Aorta (tissue), 5 donors: Measurements from ENCODE around the gene LTBP3. TPM values are rescaled to one million over a fixed set of nuclear protein-coding genes. Genes with fewer than 3 reads are reported as not detected.

Experiments
- ATAC-seq: fragments of 200-7000 bp; cut with Tn5 transposase; one replicate; pipeline ENCODE4 v1.9.1; 2022; ENCODE audit warnings: moderate library complexity; ENCODE audit not compliant: low FRiP score
- DNase-seq, 2 donors: peaks; one replicate each; pipeline ENCODE4 v3.0.0-alpha.2; 2020
- H3K27ac ChIP-seq, 2 donors: one replicate each; pipeline ENCODE4 v1.5.1; 2013; ENCODE audit warnings: low read length in 2 of 2, mild to moderate bottlenecking in 2 of 2, moderate library complexity in 2 of 2, control low read depth in 1 of 2, inconsistent platforms in 1 of 2, low read depth in 1 of 2
- H3K27me3 ChIP-seq, 2 donors: one replicate each; pipeline ENCODE4 v1.6.1; 2013; ENCODE audit warnings: control low read depth in 1 of 2, low read length in 1 of 2, mild to moderate bottlenecking in 1 of 2, moderate library complexity in 1 of 2; ENCODE audit not compliant: insufficient read depth in 2 of 2, control insufficient read depth in 1 of 2
- H3K36me3 ChIP-seq, 2 donors: one replicate each; pipeline ENCODE4 v1.6.1; 2013; ENCODE audit warnings: control low read depth in 1 of 2, low read length in 1 of 2, mild to moderate bottlenecking in 1 of 2; ENCODE audit not compliant: insufficient read depth in 2 of 2, control insufficient read depth in 1 of 2
- H3K4me1 ChIP-seq, 2 donors: one replicate each; pipeline ENCODE4 v1.6.1; 2013; ENCODE audit warnings: low read length in 2 of 2, control low read depth in 1 of 2, mild to moderate bottlenecking in 1 of 2, moderate library complexity in 1 of 2; ENCODE audit not compliant: insufficient read depth in 2 of 2, control insufficient read depth in 1 of 2
- H3K4me3 ChIP-seq, 2 donors: one replicate each; pipeline ENCODE4 v1.5.1; 2013; ENCODE audit warnings: low read length in 2 of 2, control low read depth in 1 of 2, mild to moderate bottlenecking in 1 of 2
- H3K9me3 ChIP-seq: one replicate; pipeline ENCODE4 v1.6.1; 2013; ENCODE audit warnings: mild to moderate bottlenecking, low read length; ENCODE audit not compliant: control insufficient read depth
- WGBS, 2 donors: extraction: QIAGEN DNeasy Blood & Tissue Kit; methylation state at CpG; one replicate each; pipeline ENCODE4 v1.1.7; 2013; 5-methylcytosine and 5-hydroxymethylcytosine counted together
- intact Hi-C, 2 donors: fragments of 100-400 bp; cut with DNase I; formaldehyde crosslinking; loops; one replicate each; pipeline versions ENCODE4 v1.14.2 to v1.15.0; 2022
- polyA plus RNA-seq, 2 donors: library from polyadenylated mRNA; stranded (reverse); fragments of 200-250 nt; gene quantifications; one replicate each; pipeline ENCODE4 v1.2.3, GENCODE V29; 2013
- total RNA-seq, 2 donors: library from RNA; stranded (reverse); fragmentation: NEBNext Ultra II Directional; extraction: Animal tissue kit (Norgen Biotek cat#: 25700); gene quantifications; one replicate each; pipeline ENCODE4 v1.2.1, GENCODE V29; 2021
- donor health status: healthy with polysubstance abuse.
- donor health status: Bipolar disorder and iron deficiency.
- donor health status: DM: no; HTN: no; CAD: no.
- donor health status: DM: no; HTN: no; CAD: no.
- donor health status: DM: yes; HTN: yes; CAD: no.

LTBP3 gene
- total and polyA plus RNA-seq, 4 donors = 40.1 to 473 (median 373) TPM

DNA sequence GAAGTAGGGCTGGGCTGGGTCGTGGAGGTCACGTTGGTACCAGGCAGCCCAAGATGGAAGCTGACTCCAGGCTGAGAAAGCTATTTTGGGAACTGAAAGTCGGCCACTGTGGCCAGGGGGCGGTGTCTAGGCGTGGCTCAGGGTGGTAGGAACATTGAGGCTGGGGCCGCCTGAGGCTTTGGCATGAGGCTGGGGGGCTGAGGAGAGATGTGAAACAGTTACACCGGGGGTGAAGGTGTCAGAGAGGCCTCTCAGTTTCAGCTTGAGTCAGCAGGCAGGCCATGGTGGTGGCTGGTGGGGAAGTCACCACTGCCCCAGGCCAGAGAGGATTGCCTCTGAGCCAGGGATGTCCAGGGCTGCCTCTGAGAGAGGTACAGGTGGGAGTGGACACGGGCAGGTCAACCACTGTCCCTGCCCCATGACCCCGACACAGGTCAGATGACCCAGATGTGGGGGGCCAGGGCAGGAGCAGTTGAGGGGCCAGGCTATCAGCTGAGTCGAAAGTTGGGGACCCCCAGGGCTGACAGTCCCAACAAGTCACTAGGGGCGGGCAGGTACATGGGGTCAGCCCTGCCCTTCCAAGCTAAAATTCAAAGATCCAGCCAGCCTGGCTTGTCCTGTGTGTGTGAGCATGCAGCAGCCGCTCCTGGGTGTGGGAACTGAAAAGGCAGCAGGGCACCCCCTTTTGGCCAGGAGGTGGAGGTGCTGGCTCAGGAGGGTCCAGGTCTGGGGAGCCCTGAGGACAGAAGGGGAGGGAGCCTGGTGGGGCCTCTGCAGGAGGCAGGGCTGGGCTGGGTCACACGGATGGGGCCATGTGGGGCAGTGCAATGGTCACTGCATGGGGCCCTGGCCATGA lies 30.3 kb upstream of the LTBP3 start:
- Histone ChIP-seq H3K27me3 (no peaks in the 10 kb centered on the region), H3K9me3 (no peaks in the 10 kb centered on the region), H3K27ac (peak overlapping the region; percentile 1 to 72), H3K4me3 (no peak overlapping the region), H3K4me1 (peaks cover 0 to 2% of the 10 kb centered on the region in 2 donors), H3K36me3 (peaks cover 0 to 8% of the 10 kb centered on the region in 2 donors)
- WGBS, 2 donors = 38 to 45% methylated on average over 13 of the region's 13 CpGs
- DNase-seq = peak; percentile 80 to 83
- ATAC-seq = no peak
- intact Hi-C loops = no loop called here

DNA sequence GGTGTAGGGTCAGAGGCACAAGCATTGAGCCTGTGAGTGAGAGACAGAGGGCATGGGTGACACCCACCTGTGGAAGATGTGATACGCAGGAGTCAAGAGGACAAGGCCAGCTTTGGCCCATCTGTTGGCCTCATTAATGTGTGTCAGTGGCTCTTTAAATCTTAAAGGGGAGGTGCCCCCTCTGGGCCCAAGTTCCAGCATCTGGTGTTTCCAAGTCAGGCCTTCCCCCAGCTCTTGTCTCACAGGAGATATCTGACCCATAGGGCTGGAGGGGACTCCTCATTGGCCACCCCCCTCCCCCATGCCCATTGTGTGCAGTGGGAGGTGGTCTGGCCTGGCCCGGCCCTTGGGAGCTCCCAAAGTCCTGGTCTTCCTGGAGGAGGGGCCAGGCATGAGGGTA lies 28.5 kb upstream of the LTBP3 start:
- peak; percentile 17 for ATAC-seq
- Histone ChIP-seq H3K27me3 (no peaks in the 10 kb centered on the region), H3K9me3 (no peaks in the 10 kb centered on the region), H3K4me1 (peaks cover 0 to 2% of the 10 kb centered on the region in 2 donors), H3K4me3 (no peak overlapping the region), H3K36me3 (peaks cover 2 to 10% of the 10 kb centered on the region in 2 donors), H3K27ac (peak overlapping the region in 1 of 2 donors; percentile 50)
- no peak for DNase-seq
- intact Hi-C loops = no loop called here
- 50 to 64% methylated on average over 2 of the region's 2 CpGs for WGBS, 2 donors

DNA sequence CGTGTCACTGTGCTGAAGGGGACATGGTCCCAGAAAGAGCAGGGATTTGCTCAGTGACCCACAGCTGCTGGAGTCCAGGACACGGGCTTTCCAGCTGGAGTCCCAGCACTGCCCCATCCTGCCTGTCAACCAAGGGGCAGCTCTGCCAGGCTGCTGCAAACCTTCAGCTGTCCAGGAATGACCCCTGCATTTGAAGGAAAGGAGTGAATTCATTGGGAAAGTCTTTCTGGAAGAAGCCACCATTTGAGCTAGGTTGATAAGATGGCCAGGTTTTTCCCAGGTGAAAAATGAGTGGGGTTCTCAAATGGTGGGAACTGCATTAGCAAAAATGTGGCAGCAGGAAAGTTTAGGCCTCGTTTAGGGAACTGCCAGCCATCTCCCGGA lies 28.1 kb upstream of the LTBP3 start:
- Histone ChIP-seq H3K9me3 (no peaks in the 10 kb centered on the region), H3K36me3 (peaks cover 5 to 10% of the 10 kb centered on the region in 2 donors), H3K4me1 (peaks cover 0 to 2% of the 10 kb centered on the region in 2 donors), H3K4me3 (no peak overlapping the region), H3K27ac (no peak overlapping the region), H3K27me3 (no peaks in the 10 kb centered on the region)
- intact Hi-C loops = no loop called here
- 54 to 60% methylated on average over 4 of the region's 4 CpGs for WGBS, 2 donors
- no peak for DNase-seq
- no peak for ATAC-seq

DNA sequence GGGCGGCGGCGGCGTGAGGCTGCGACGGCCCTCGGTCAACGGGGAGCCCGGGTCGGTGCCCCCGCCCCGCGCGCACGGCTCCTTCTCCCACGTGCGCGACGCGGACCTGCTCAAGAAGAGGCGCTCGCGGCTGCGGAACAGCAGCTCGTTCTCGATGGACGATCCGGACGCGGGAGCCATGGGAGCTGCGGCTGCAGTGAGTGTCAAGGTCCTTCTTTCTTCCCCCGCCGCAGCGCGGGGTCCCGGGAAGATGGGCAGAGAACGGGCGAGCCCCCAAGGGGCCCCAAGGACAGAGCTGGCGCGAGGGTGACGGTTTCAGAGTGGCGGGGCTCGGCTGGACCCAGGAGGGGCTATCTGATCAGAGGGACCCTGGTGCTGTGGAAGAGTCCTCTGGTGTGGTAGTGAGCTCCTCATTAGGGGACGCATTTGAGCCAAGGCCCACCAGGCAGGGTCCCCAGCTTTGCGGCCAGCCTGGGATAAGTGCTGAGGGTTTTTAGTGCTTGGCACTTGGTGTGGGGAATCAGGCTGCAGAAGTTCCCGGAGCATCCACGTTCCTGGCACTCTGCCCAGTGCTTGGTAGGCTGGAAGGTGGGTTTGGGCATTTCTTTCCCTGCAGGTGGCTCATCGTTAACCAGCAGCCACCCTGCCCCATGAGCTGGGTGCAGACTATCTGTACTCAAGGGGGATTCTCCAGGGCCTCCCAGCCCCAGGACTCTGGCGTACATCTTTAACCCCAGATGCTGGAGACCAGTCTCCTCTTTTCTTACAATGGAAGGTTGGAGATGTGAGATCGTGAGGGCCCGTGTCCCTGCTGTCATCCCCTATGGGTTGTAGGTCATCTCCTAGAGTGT lies 27.5 kb upstream of the LTBP3 start:
- ATAC-seq = no peak
- 75 to 76% methylated on average over 50 to 51 of the region's 51 CpGs for WGBS, 2 donors
- Histone ChIP-seq H3K9me3 (no peaks in the 10 kb centered on the region), H3K27me3 (no peaks in the 10 kb centered on the region), H3K4me1 (peaks cover 0 to 2% of the 10 kb centered on the region in 2 donors), H3K36me3 (peaks cover 5 to 14% of the 10 kb centered on the region in 2 donors), H3K4me3 (no peak overlapping the region), H3K27ac (no peak overlapping the region)
- no peak for DNase-seq
- intact Hi-C loops = no loop called here

DNA sequence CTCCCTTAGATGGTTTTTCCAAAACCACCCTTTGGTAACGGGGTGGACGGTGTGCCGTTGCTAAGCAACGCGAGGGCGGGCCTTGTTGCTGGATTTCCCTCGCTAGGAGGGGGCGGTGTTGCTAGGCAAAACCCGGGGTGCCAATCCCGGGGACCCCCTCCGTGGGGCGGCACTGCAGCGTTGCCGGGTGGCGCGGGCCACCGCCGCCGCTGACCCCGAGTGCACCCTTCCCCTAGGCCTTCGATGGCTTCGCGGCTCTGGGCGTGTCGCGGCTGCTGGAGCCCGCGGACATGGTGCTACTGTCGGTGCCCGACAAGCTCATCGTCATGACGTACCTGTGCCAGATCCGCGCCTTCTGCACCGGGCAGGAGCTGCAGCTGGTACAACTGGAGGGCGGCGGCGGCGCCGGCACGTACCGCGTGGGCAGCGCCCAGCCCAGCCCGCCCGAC lies 26.6 kb upstream of the LTBP3 start:
- no peak overlapping the region for H3K27ac ChIP-seq
- H3K27me3 ChIP-seq = no peaks in the 10 kb centered on the region
- H3K9me3 ChIP-seq = no peaks in the 10 kb centered on the region
- peaks cover 5 to 10% of the 10 kb centered on the region in 2 donors for H3K36me3 ChIP-seq
- intact Hi-C loops = no loop called here
- WGBS, 2 donors = 75 to 77% methylated on average over 44 to 46 of the region's 46 CpGs
- DNase-seq (no peak), ATAC-seq (no peak)
- H3K4me3 ChIP-seq = no peak overlapping the region
- H3K4me1 ChIP-seq = peaks cover 0 to 2% of the 10 kb centered on the region in 2 donors

DNA sequence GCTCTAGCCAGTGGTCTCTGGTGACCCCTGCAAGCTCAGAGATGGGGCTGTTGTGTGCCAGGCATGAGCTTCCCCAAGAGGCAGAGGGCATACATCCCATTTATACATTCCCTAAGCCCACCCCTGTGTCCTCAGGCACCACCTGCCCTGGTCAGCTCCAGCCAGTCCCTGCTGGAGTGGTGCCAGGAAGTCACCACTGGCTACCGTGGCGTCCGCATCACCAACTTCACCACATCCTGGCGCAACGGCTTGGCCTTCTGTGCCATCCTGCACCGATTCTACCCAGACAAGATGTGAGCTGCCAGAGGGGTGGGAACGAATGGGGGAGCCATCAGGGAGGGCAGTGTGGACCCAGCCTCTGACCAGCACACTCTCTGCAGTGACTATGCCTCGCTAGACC lies 25.9 kb upstream of the LTBP3 start:
- peaks cover 0 to 2% of the 10 kb centered on the region in 2 donors for H3K4me1 ChIP-seq

DNA sequence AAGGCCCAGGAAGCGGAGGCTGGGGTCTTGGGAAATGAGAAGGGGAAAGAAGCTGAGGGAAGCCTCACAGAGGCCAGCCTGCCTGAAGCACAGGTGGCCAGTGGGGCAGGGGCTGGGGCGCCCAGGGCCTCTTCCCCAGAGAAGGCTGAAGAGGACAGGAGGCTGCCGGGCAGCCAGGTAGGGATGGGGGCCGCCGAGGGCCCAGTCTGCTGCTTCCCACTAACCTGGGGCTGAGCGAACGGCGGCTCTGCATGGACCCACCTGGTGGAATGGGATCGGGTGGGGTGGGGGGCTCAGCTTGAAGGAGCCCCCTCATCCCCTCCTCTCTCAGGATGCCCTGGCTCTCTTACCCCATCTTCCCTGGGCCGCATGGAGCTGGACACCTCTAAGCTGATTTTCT lies 25.4 kb upstream of the LTBP3 start:
- intact Hi-C loops = no loop called here
- no peak overlapping the region for H3K27ac ChIP-seq
- H3K36me3 ChIP-seq = peaks cover 5 to 10% of the 10 kb centered on the region in 2 donors
- DNase-seq (peak in 1 of 2 donors; percentile 78), ATAC-seq (no peak)
- no peak overlapping the region for H3K4me3 ChIP-seq
- peaks cover 0 to 2% of the 10 kb centered on the region in 2 donors for H3K4me1 ChIP-seq
- H3K9me3 ChIP-seq = no peaks in the 10 kb centered on the region
- H3K27me3 ChIP-seq = no peaks in the 10 kb centered on the region
- WGBS, 2 donors = 87% methylated on average over 10 of the region's 10 CpGs

More for the DNA sequence above, 25.9 kb upstream of the LTBP3 start:
- Histone ChIP-seq H3K4me3 (no peak overlapping the region), H3K27me3 (no peaks in the 10 kb centered on the region), H3K27ac (no peak overlapping the region), H3K9me3 (no peaks in the 10 kb centered on the region), H3K36me3 (peaks cover 5 to 10% of the 10 kb centered on the region in 2 donors)
- ATAC-seq = no peak
- intact Hi-C loops = no loop called here
- 76 to 79% methylated on average over 8 of the region's 8 CpGs for WGBS, 2 donors
- DNase-seq = no peak

DNA sequence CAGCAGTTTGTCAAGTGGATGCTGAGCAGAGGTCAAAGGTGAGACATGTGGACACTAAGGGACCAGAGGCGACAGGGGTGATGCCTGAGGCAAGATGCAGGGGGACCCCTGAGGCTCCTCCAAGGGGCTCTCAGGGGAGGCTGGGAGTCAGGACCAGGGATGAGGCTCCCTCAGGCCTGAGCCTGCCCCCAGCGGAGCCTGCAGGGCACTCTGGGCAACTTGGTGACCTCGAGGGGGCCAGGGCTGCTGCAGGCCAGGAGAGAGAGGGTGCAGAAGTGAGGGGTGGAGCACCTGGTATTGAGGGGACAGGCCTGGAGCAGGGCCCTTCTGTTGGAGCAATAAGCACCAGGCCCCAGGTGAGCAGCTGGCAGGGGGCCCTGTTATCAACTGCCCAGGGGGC lies 23.8 kb upstream of the LTBP3 start:
- WGBS, 2 donors = 76 to 84% methylated on average over 3 of the region's 3 CpGs
- Histone ChIP-seq H3K9me3 (no peaks in the 10 kb centered on the region), H3K27me3 (no peaks in the 10 kb centered on the region), H3K27ac (no peak overlapping the region), H3K4me3 (no peak overlapping the region), H3K4me1 (no peaks in the 10 kb centered on the region), H3K36me3 (peaks cover 5 to 10% of the 10 kb centered on the region in 2 donors)
- DNase-seq (no peak), ATAC-seq (no peak)
- intact Hi-C loops = no loop called here
